HCT116 (cell line): Measurements from ENCODE around the gene DTNB. TPM values are rescaled to one million over a fixed set of nuclear protein-coding genes. Genes with fewer than 3 reads are reported as not detected.

Source experiments
- ATAC-seq: fragments of 200-7000 bp; cut with Tn5 transposase; 2 replicates; pipeline ENCODE4 v1.9.1; 2020; ENCODE audit warnings: mild to moderate bottlenecking, moderate library complexity
- BruUV-seq: library from RNA; stranded (reverse); fragments of 400-500 nt; replicated peaks from 2 replicates; lab custom pipeline; 2021; lab: Mats Ljungman, UMichigan
- CTCF ChIA-PET: fragments of 300-600 bp; sonication (Branson Sonifier 250); formaldehyde crosslinking; loops from one replicate; lab custom pipeline; 2021; ENCODE audit warnings: antibody characterized with exemption; lab: Charles Lee
- POLR2A ChIA-PET: fragments of 300-600, 350-600 bp; sonication (Branson Sonifier 250); formaldehyde crosslinking; loops from one replicate; lab custom pipeline; 2021; ENCODE audit warnings: antibody characterized with exemption; lab: Charles Lee
- RAD21 ChIA-PET, 2 experiments: fragments of 300-600 bp; sonication (Branson Sonifier 250); formaldehyde crosslinking; loops; one replicate each; lab custom pipeline; 2023; ENCODE audit warnings: low total read pairs in 2 of 2; ENCODE audit not compliant: uncharacterized antibody in 2 of 2, unreplicated experiment in 2 of 2, low non-redundant PET in 1 of 2; lab: Charles Lee
- DNase-seq: peaks from one replicate; pipeline ENCODE4 v3.0.0-alpha.2; 2010; ENCODE audit warnings: low read depth, low spot score
- H2AFZ ChIP-seq: fragments of 200-600 bp; shearing (Covaris generic), sonication (generic); 2 replicates; pipeline ENCODE4 v1.6.1; 2017; ENCODE audit warnings: low read depth, mixed run types, mixed read lengths, antibody characterized with exemption, low read length; ENCODE audit not compliant: poor library complexity, severe bottlenecking
- H3K27ac ChIP-seq: 2 replicates; pipeline ENCODE4 v1.5.1; 2012; ENCODE audit warnings: low read depth, low read length
- H3K27me3 ChIP-seq: fragments of 200-600 bp; sonication (generic); 2 replicates; pipeline ENCODE4 v1.6.1; 2016; ENCODE audit warnings: mixed run types, low read length, mixed read lengths; ENCODE audit not compliant: insufficient read depth
- H3K36me3 ChIP-seq, 2 experiments: fragments of 200-500 bp in 1 of 2; fragments of 200-600 bp in 1 of 2; sonication (Bioruptor generic) in 1 of 2; sonication (generic) in 1 of 2; 2 replicates each; pipeline versions ENCODE4 v1.5.1 to v1.6.1; 2014 to 2016; ENCODE audit warnings: low read length in 2 of 2, inconsistent platforms in 1 of 2, mixed read lengths in 1 of 2, mixed run types in 1 of 2; ENCODE audit not compliant: insufficient read depth in 2 of 2, control insufficient read depth in 1 of 2
- H3K4me1 ChIP-seq, 2 experiments: fragments of 200-600 bp in 1 of 2; sonication (generic) in 1 of 2; 2 replicates each; pipeline versions ENCODE4 v1.5.1 to v1.6.1; 2012 to 2017; ENCODE audit warnings: low read length in 2 of 2, inconsistent platforms in 1 of 2, mild to moderate bottlenecking in 1 of 2, mixed read lengths in 1 of 2, mixed run types in 1 of 2, moderate library complexity in 1 of 2; ENCODE audit not compliant: insufficient read depth in 2 of 2, control insufficient read depth in 1 of 2
- H3K4me2 ChIP-seq: fragments of 200-600 bp; sonication (generic); 2 replicates; pipeline ENCODE4 v1.6.1; 2017; ENCODE audit warnings: mixed run types, low read length, mixed read lengths
- H3K4me3 ChIP-seq, 2 experiments: fragments of 200-600 bp in 1 of 2; sonication (generic) in 1 of 2; replicated peaks in 1 of 2; 2 replicates each; pipeline ENCODE4 v1.5.1; 2011 to 2016; ENCODE audit warnings: low read length in 2 of 2, control low read depth in 1 of 2, low read depth in 1 of 2, mild to moderate bottlenecking in 1 of 2, mixed read lengths in 1 of 2, mixed run types in 1 of 2
- H3K79me2 ChIP-seq: fragments of 200-600 bp; sonication (generic); 2 replicates; pipeline ENCODE4 v1.6.1; 2017; ENCODE audit warnings: mild to moderate bottlenecking, mixed run types, low read length, moderate library complexity, mixed read lengths; ENCODE audit not compliant: insufficient read depth
- H3K9ac ChIP-seq: fragments of 200-600 bp; sonication (generic); 2 replicates; pipeline ENCODE4 v1.6.1; 2016; ENCODE audit warnings: low read length, mixed read lengths
- H3K9me2 ChIP-seq: fragments of 200-600 bp; sonication (generic), shearing (Covaris generic); 2 replicates; pipeline ENCODE4 v1.6.1; 2017; ENCODE audit warnings: mixed run types, mild to moderate bottlenecking, moderate library complexity; ENCODE audit not compliant: insufficient read depth
- H3K9me3 ChIP-seq, 2 experiments: fragments of 200-500 bp in 1 of 2; fragments of 200-600 bp in 1 of 2; sonication (Bioruptor generic) in 1 of 2; sonication (generic) in 1 of 2; 2 replicates each; pipeline ENCODE4 v1.6.1; 2014 to 2017; ENCODE audit warnings: low read length in 2 of 2, mixed read lengths in 2 of 2, inconsistent platforms in 1 of 2, low read depth in 1 of 2, mild to moderate bottlenecking in 1 of 2, mixed run types in 1 of 2, moderate library complexity in 1 of 2; ENCODE audit not compliant: control insufficient read depth in 1 of 2, insufficient read depth in 1 of 2
- H4K20me1 ChIP-seq: fragments of 200-600 bp; sonication (generic), shearing (Covaris generic); 2 replicates; pipeline ENCODE4 v1.6.1; 2017; ENCODE audit warnings: mixed run types, mild to moderate bottlenecking, moderate library complexity; ENCODE audit not compliant: insufficient read depth
- CBX3 ChIP-seq: IDR thresholded peaks from 2 replicates; pipeline ENCODE4 v1.6.1; 2012; ENCODE audit warnings: low read depth
- EGR1 ChIP-seq: IDR thresholded peaks from 2 replicates; pipeline ENCODE4 v1.6.1; 2012; ENCODE audit warnings: low read depth
- JUND ChIP-seq: IDR thresholded peaks from 2 replicates; pipeline ENCODE4 v1.6.1; 2012
- MAX ChIP-seq: IDR thresholded peaks from 2 replicates; pipeline ENCODE4 v1.6.1; 2012
- REST ChIP-seq: IDR thresholded peaks from 2 replicates; pipeline ENCODE4 v1.6.1; 2012; ENCODE audit warnings: low read depth
- ZBTB33 ChIP-seq: IDR thresholded peaks from 2 replicates; pipeline ENCODE4 v1.6.1; 2011; ENCODE audit warnings: mild to moderate bottlenecking, low read length, moderate library complexity; ENCODE audit not compliant: insufficient replicate concordance; ENCODE audit errors: extremely low read depth
- intact Hi-C: fragments of 100-400 bp; cut with micrococcal nuclease; formaldehyde crosslinking; loops from 2 replicates; pipeline ENCODE4 v1.10.0; 2022
- total RNA-seq: library from RNA; stranded (reverse); gene quantifications from one replicate; pipeline ENCODE4 v1.2.1, GENCODE V29; 2021; ENCODE audit not compliant: unreplicated experiment

Gene DTNB
- total RNA-seq, 1 experiment from 2014 or later, result 30.2 TPM

DNA sequence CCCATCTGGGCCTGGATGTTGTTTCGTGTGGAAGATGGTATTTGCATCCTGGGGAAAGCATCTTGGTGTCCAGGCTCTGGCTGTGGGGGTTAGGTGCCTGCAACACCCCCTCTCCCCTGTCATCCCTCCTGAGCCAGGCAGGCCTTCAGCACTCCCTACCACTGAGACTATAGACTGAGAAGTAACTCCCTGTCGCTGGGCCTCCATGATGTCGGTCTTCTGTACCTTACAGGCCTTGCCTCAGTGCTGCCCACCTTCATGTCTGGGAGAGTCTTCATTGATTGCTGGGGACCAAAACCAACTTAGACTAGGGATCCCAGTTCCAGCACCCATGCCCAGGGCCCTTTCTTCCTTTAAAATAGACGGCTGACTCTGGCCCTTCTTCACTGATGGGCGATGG is 298.6 kb downstream of the DTNB start:
- BruUV-seq, result no TSS peak
- Histone ChIP-seq H3K36me3 (no peaks in the 10 kb centered on the region), H3K9me3 (no peaks in the 10 kb centered on the region), H3K4me2 (no peak overlapping the region), H3K4me3 (no peak overlapping the region), H3K27me3 (no peaks in the 10 kb centered on the region), H3K27ac (no peak overlapping the region), H4K20me1 (no peaks in the 10 kb centered on the region), H3K79me2 (no peaks in the 10 kb centered on the region), H3K4me1 (peaks cover 12 to 19% of the 10 kb centered on the region in 2 experiments), H3K9me2 (no peaks in the 10 kb centered on the region), H3K9ac (no peak overlapping the region), H2AFZ (no peak overlapping the region)
- ATAC-seq (no peak), DNase-seq (no peak)
- POLR2A ChIA-PET, result no interaction called here
- intact Hi-C loops, result no loop called here
- CTCF ChIA-PET, result interaction anchor here (8.0 kb wide), 1 partner anchor 13 kb away, joined by 54 read pairs; no protein-coding TSS in a partner anchor
- no peak for TF ChIP-seq CBX3
- RAD21 ChIA-PET, result no interaction called here

GRCh38 chr2:25374411-25374810 is 299.0 kb downstream of the DTNB start:
- Histone ChIP-seq H3K9me2 (no peaks in the 10 kb centered on the region), H3K4me1 (peaks cover 12 to 19% of the 10 kb centered on the region in 2 experiments), H3K9me3 (no peaks in the 10 kb centered on the region), H3K4me3 (no peak overlapping the region), H3K36me3 (no peaks in the 10 kb centered on the region), H3K79me2 (no peaks in the 10 kb centered on the region), H3K4me2 (no peak overlapping the region), H3K27ac (no peak overlapping the region), H4K20me1 (no peaks in the 10 kb centered on the region), H2AFZ (no peak overlapping the region), H3K9ac (no peak overlapping the region), H3K27me3 (no peaks in the 10 kb centered on the region)
- CTCF ChIA-PET, result interaction anchor here (8.0 kb wide), 1 partner anchor 13 kb away, joined by 54 read pairs; no protein-coding TSS in a partner anchor
- POLR2A ChIA-PET, result no interaction called here
- ATAC-seq (no peak), DNase-seq (no peak)
- no TSS peak for BruUV-seq
- TF ChIP-seq ZBTB33 (no peak), REST (no peak), MAX (no peak), JUND (no peak), EGR1 (no peak)
- RAD21 ChIA-PET, result no interaction called here
- intact Hi-C loops, result no loop called here
